Naive thymus-derived CD4-positive, alpha-beta T cell (primary cell): ENCODE measurements around the gene ZSWIM3. TPM values are rescaled to one million over a fixed set of nuclear protein-coding genes. Genes with fewer than 3 reads are reported as not detected.
A peak's percentile ranks its signal among the peaks of the same experiment; 100 is the strongest.

Experiments
- ATAC-seq: fragments of 150-1000 bp; cut with Tn5 transposase; 2 replicates; pipeline ENCODE4 v1.10.0; 2021; ENCODE audit warnings: mild to moderate bottlenecking, moderate library complexity
- CTCF ChIA-PET: fragments of 350-600 bp; sonication (Branson Sonifier 250); formaldehyde crosslinking; loops from one replicate; lab custom pipeline; 2021; ENCODE audit warnings: antibody characterized with exemption; lab: Charles Lee
- POLR2A ChIA-PET: fragments of 350-600 bp; sonication (Branson Sonifier 250); formaldehyde crosslinking; loops from one replicate; lab custom pipeline; 2021; ENCODE audit warnings: antibody characterized with exemption, inconsistent platforms; lab: Charles Lee
- DNase-seq, 9 donors: peaks; one replicate each; pipeline versions ENCODE4 v3.0.0 to v3.0.0-alpha.2; 2020 to 2022; ENCODE audit warnings: mixed read lengths in 1 of 9
- H3K27ac ChIP-seq: one replicate; pipeline ENCODE4 v1.7.0; 2013; ENCODE audit warnings: mild to moderate bottlenecking, low read depth, low read length, moderate library complexity
- H3K27me3 ChIP-seq, 2 donors: one replicate each; pipeline ENCODE4 v1.7.0; 2013; ENCODE audit warnings: low read length in 2 of 2, mild to moderate bottlenecking in 2 of 2, moderate library complexity in 2 of 2; ENCODE audit not compliant: control insufficient read depth in 2 of 2, insufficient read depth in 2 of 2
- H3K36me3 ChIP-seq, 3 experiments: 1 replicate in 2 of 3; 2 replicates in 1 of 3; pipeline ENCODE4 v1.7.0; 2013; ENCODE audit warnings: low read length in 3 of 3, mild to moderate bottlenecking in 3 of 3, moderate library complexity in 1 of 3; ENCODE audit not compliant: insufficient read depth in 3 of 3, control insufficient read depth in 2 of 3
- H3K4me1 ChIP-seq, 2 donors: one replicate each; pipeline ENCODE4 v1.7.0; 2013; ENCODE audit warnings: low read length in 2 of 2, mild to moderate bottlenecking in 2 of 2, moderate library complexity in 1 of 2; ENCODE audit not compliant: control insufficient read depth in 2 of 2, insufficient read depth in 2 of 2
- H3K4me3 ChIP-seq: 2 replicates; pipeline ENCODE4 v1.7.0; 2013; ENCODE audit warnings: mild to moderate bottlenecking, low read length
- H3K9me3 ChIP-seq, 3 experiments: 1 replicate in 2 of 3; 2 replicates in 1 of 3; pipeline ENCODE4 v1.7.0; 2013; ENCODE audit warnings: low read length in 3 of 3; ENCODE audit not compliant: control insufficient read depth in 2 of 3
- H3K27ac Mint-ChIP-seq, 9 donors: one replicate each; pipeline ENCODE4 v1.8.0; 2020 to 2022; ENCODE audit warnings: mixed read lengths in 9 of 9, mild to moderate bottlenecking in 8 of 9, moderate library complexity in 5 of 9, inconsistent platforms in 2 of 9
- H3K27me3 Mint-ChIP-seq, 5 donors: one replicate each; pipeline ENCODE4 v1.8.0; 2021 to 2022; ENCODE audit warnings: mixed read lengths in 5 of 5, mild to moderate bottlenecking in 1 of 5
- H3K36me3 Mint-ChIP-seq, 5 donors: one replicate each; pipeline ENCODE4 v1.8.0; 2020 to 2022; ENCODE audit warnings: mixed read lengths in 5 of 5, mild to moderate bottlenecking in 3 of 5, inconsistent platforms in 1 of 5
- H3K4me1 Mint-ChIP-seq, 7 donors: one replicate each; pipeline ENCODE4 v1.8.0; 2020 to 2022; ENCODE audit warnings: mixed read lengths in 7 of 7, mild to moderate bottlenecking in 3 of 7, inconsistent platforms in 1 of 7
- H3K4me3 Mint-ChIP-seq, 10 donors: one replicate each; pipeline ENCODE4 v1.8.0; 2020 to 2022; ENCODE audit warnings: mild to moderate bottlenecking in 10 of 10, mixed read lengths in 10 of 10, moderate library complexity in 6 of 10, inconsistent platforms in 2 of 10
- H3K9me3 Mint-ChIP-seq, 11 donors: one replicate each; pipeline ENCODE4 v1.8.0; 2020 to 2022; ENCODE audit warnings: mixed read lengths in 11 of 11, mild to moderate bottlenecking in 4 of 11, inconsistent platforms in 1 of 11, moderate library complexity in 1 of 11
- intact Hi-C, 2 donors: fragments of 100-400 bp; cut with micrococcal nuclease; formaldehyde crosslinking; loops; one replicate each; pipeline ENCODE4 v1.15.1; 2023
- polyA plus RNA-seq, 2 donors: library from polyadenylated mRNA; unstranded; fragments of 300-500 nt; fragmentation: Illumina TruSeq; gene quantifications; one replicate each; pipeline ENCODE4 v1.2.3, GENCODE V29; 2021
- total RNA-seq, 6 experiments: library from RNA in 5 of 6; stranded (reverse) in 5 of 6; gene quantifications; 1 replicate in 5 of 6; 2 replicates in 1 of 6; pipeline ENCODE4 v1.2.3 and lab custom pipeline; 2021 to 2026

ZSWIM3 gene
- total and polyA plus RNA-seq, 7 experiments from 2014 or later, result 1.2 to 6.8 (median 3.1) TPM

DNA sequence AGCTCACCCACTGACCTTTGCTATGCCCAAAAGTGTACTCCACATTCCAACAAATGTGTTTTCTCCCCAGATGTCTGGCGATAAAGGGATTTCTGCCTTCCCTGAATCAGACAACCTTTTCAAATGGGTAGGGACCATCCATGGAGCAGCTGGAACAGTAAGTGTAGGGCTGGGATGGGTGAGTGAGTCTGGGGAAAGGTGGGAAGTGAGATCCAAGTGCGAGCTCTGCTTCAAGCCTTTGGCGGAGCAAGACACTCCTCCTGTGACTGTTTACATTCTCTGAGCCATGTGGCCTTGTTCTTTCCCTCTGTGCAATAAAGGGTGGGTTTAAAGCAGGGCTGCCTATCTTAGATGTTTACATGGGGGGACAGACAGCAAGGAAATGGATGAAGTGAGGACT is 43.1 kb upstream of the ZSWIM3 start:
- CTCF ChIA-PET, result interaction anchor here (1.1 kb wide), 1 partner anchor 38 kb away, joined by 3 read pairs; no protein-coding TSS in a partner anchor
- peaks cover 2 to 37% (median 12%) of the 10 kb centered on the region in 5 donors for H3K36me3 Mint-ChIP-seq
- POLR2A ChIA-PET, result no interaction called here
- Histone ChIP-seq H3K4me1 (peaks cover 0 to 12% of the 10 kb centered on the region in 2 donors), H3K4me3 (no peak overlapping the region), H3K9me3 (no peaks in the 10 kb centered on the region), H3K27ac (no peak overlapping the region), H3K27me3 (no peaks in the 10 kb centered on the region), H3K36me3 (peaks cover 0 to 22% (median 0%) of the 10 kb centered on the region in 3 experiments)
- H3K4me1 Mint-ChIP-seq, result peaks cover 3 to 42% (median 16%) of the 10 kb centered on the region in 7 donors
- peak overlapping the region in 1 of 10 donors; percentile 28 for H3K4me3 Mint-ChIP-seq
- no peaks in the 10 kb centered on the region for H3K9me3 Mint-ChIP-seq
- intact Hi-C loops, result loop anchor here in 1 of 2 donors (5.0 kb wide), 1 partner anchor 273 kb away; the partner anchor contains the start of gene NCOA5
- DNase-seq (no peak), ATAC-seq (no peak)
- H3K27me3 Mint-ChIP-seq, result peaks cover 0 to under 1% (median 0%) of the 10 kb centered on the region in 5 donors
- no peak overlapping the region for H3K27ac Mint-ChIP-seq

- ChIA-PET POLR2A (interaction anchor here (0.6 to 1.3 kb wide), 2 partner anchors 9 to 16 kb away, joined by 3 to 5 read pairs; partner anchors contain the start of gene SNX21), CTCF (no interaction called here)
- H3K4me3 Mint-ChIP-seq, result no peak overlapping the region
- no peaks in the 10 kb centered on the region for H3K36me3 ChIP-seq
- H3K4me1 Mint-ChIP-seq, result peaks cover 3 to 35% (median 11%) of the 10 kb centered on the region in 7 donors
- DNase-seq, result no peak
- H3K9me3 Mint-ChIP-seq, result no peaks in the 10 kb centered on the region
- H3K27ac Mint-ChIP-seq, result no peak overlapping the region
- no peak for ATAC-seq
- peaks cover 0 to 9% of the 10 kb centered on the region in 2 donors for H3K4me1 ChIP-seq
- H3K27me3 Mint-ChIP-seq, result peaks cover 1 to 9% (median 7%) of the 10 kb centered on the region in 5 donors
- H3K27ac ChIP-seq, result no peak overlapping the region
- H3K4me3 ChIP-seq, result no peak overlapping the region
- peaks cover 0 to 21% (median 0%) of the 10 kb centered on the region in 5 donors for H3K36me3 Mint-ChIP-seq
- no peaks in the 10 kb centered on the region for H3K9me3 ChIP-seq
- intact Hi-C loops, result no loop called here
- no peaks in the 10 kb centered on the region for H3K27me3 ChIP-seq
Measured at GRCh38 chr20:45816951-45817350, 40.5 kb upstream of the ZSWIM3 start.

- no peak overlapping the region for H3K4me3 ChIP-seq
- H3K4me1 ChIP-seq, result peaks cover 0 to 6% of the 10 kb centered on the region in 2 donors
- Mint-ChIP-seq H3K4me3 (no peak overlapping the region), H3K9me3 (no peaks in the 10 kb centered on the region), H3K27ac (no peak overlapping the region), H3K27me3 (peaks cover 7 to 15% (median 13%) of the 10 kb centered on the region in 5 donors), H3K36me3 (peaks cover 0 to 22% (median 0%) of the 10 kb centered on the region in 5 donors), H3K4me1 (peaks cover 3 to 33% (median 10%) of the 10 kb centered on the region in 7 donors)
- POLR2A ChIA-PET, result interaction anchor here (0.6 to 1.3 kb wide), 2 partner anchors 8 to 16 kb away, joined by 3 to 5 read pairs; partner anchors contain the start of gene SNX21
- DNase-seq (no peak), ATAC-seq (no peak)
- intact Hi-C loops, result no loop called here
- H3K27ac ChIP-seq, result no peak overlapping the region
- H3K9me3 ChIP-seq, result no peaks in the 10 kb centered on the region
- no peaks in the 10 kb centered on the region for H3K27me3 ChIP-seq
- no peaks in the 10 kb centered on the region for H3K36me3 ChIP-seq
- CTCF ChIA-PET, result no interaction called here
Measured at GRCh38 chr20:45817376-45818194, 39.8 kb upstream of the ZSWIM3 start.

DNA sequence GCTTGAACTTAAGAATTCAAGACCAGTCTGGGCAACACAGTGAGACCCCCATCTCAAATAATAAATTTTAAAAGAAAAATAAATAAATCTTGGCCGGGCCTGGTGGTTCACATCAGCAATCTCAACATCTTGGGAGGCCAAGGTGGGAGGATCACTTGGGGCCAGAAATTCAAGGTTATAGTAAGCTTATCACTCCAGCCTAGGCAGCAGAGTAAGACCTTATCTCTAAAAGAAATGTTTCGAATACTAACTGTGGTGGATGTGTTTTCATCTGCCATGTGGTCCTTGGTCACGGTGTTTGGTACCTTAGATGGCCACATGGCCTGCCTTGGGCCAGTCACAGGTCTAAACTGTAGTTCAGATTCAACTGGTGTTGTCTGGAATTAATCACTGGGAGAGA is 39.2 kb upstream of the ZSWIM3 start:
- POLR2A ChIA-PET, result interaction anchor here (1.3 kb wide), 1 partner anchor 15 kb away, joined by 3 read pairs; the partner anchor contains the start of gene SNX21
- Mint-ChIP-seq H3K4me1 (peaks cover 0 to 30% (median 8%) of the 10 kb centered on the region in 7 donors), H3K36me3 (peaks cover 0 to 17% (median 0%) of the 10 kb centered on the region in 5 donors), H3K27me3 (peaks cover 10 to 20% (median 18%) of the 10 kb centered on the region in 5 donors), H3K9me3 (no peaks in the 10 kb centered on the region), H3K4me3 (no peak overlapping the region), H3K27ac (no peak overlapping the region)
- CTCF ChIA-PET, result no interaction called here
- Histone ChIP-seq H3K4me1 (peaks cover 0 to 2% of the 10 kb centered on the region in 2 donors), H3K9me3 (no peaks in the 10 kb centered on the region), H3K4me3 (no peak overlapping the region), H3K27me3 (peaks cover 0 to 1% of the 10 kb centered on the region in 2 donors), H3K36me3 (no peaks in the 10 kb centered on the region), H3K27ac (no peak overlapping the region)
- intact Hi-C loops, result no loop called here
- ATAC-seq, result no peak
- DNase-seq, result no peak

DNA sequence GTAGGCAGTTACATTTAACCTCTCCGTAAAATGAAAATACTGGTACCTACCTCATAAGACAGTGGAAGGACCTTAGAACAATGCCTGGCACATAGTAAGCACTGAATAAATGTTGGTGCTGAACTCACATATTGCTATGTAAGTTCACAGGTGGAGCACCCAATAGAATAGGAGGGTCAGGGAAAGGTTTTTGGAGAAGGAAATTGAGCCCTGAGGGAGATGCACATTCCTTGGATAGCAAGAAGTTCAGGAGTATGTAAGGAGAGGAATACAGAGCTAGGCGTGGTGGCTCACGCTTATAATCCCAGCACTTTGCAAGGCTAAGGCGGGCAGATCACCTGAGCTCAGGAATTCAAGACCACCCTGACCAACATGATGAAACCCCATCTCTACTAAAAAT is 37.9 kb upstream of the ZSWIM3 start:
- H3K4me1 ChIP-seq, result peaks cover 0 to 7% of the 10 kb centered on the region in 2 donors
- Mint-ChIP-seq H3K27me3 (peaks cover 22 to 32% (median 30%) of the 10 kb centered on the region in 5 donors), H3K27ac (no peak overlapping the region), H3K4me3 (no peak overlapping the region), H3K36me3 (peaks cover 0 to 10% (median 0%) of the 10 kb centered on the region in 5 donors), H3K4me1 (peaks cover 8 to 30% (median 15%) of the 10 kb centered on the region in 7 donors), H3K9me3 (no peaks in the 10 kb centered on the region)
- no peak overlapping the region for H3K4me3 ChIP-seq
- ATAC-seq (no peak), DNase-seq (no peak)
- intact Hi-C loops, result no loop called here
- no peak overlapping the region for H3K27ac ChIP-seq
- no peaks in the 10 kb centered on the region for H3K9me3 ChIP-seq
- CTCF ChIA-PET, result no interaction called here
- H3K36me3 ChIP-seq, result no peaks in the 10 kb centered on the region
- POLR2A ChIA-PET, result no interaction called here
- peaks cover 3 to 10% of the 10 kb centered on the region in 2 donors for H3K27me3 ChIP-seq

GRCh38 chr20:45821947-45822346 is 35.5 kb upstream of the ZSWIM3 start:
- Mint-ChIP-seq H3K36me3 (peaks cover 0 to 2% (median 0%) of the 10 kb centered on the region in 5 donors), H3K27me3 (peaks cover 22 to 36% (median 33%) of the 10 kb centered on the region in 5 donors), H3K27ac (no peak overlapping the region), H3K4me1 (peaks cover 12 to 26% (median 20%) of the 10 kb centered on the region in 7 donors), H3K4me3 (peak overlapping the region in 3 of 10 donors; percentile 1 to 43 (median 39)), H3K9me3 (no peaks in the 10 kb centered on the region)
- Histone ChIP-seq H3K4me3 (no peak overlapping the region), H3K27me3 (peaks cover 3 to 10% of the 10 kb centered on the region in 2 donors), H3K9me3 (no peaks in the 10 kb centered on the region), H3K4me1 (peaks cover 0 to 7% of the 10 kb centered on the region in 2 donors), H3K27ac (no peak overlapping the region), H3K36me3 (no peaks in the 10 kb centered on the region)
- ChIA-PET CTCF (no interaction called here), POLR2A (no interaction called here)
- intact Hi-C loops, result no loop called here
- ATAC-seq (no peak), DNase-seq (no peak)
